Ovary (tissue), 9 donors: Measurements from ENCODE around the gene RHOC. TPM values are rescaled to one million over a fixed set of nuclear protein-coding genes. Genes with fewer than 3 reads are reported as not detected.

Experiments
- DNase-seq, 5 donors: peaks; one replicate each; pipeline ENCODE4 v3.0.0-alpha.2; 2019 to 2020
- H3K27ac ChIP-seq, 2 donors: fragments of 200-600 bp; one replicate each; pipeline versions ENCODE4 v1.5.1 to v1.8.0; 2019 to 2022
- H3K27me3 ChIP-seq: fragments of 200-600 bp; one replicate; pipeline ENCODE4 v1.8.0; 2022
- H3K36me3 ChIP-seq: fragments of 200-600 bp; sonication (generic); one replicate; pipeline ENCODE4 v1.5.1; 2019
- H3K4me1 ChIP-seq: one replicate; pipeline ENCODE4 v1.8.1; 2013; ENCODE audit warnings: mild to moderate bottlenecking, moderate library complexity; ENCODE audit not compliant: insufficient read depth
- H3K4me3 ChIP-seq: fragments of 200-600 bp; sonication (generic); one replicate; pipeline ENCODE4 v1.5.1; 2017
- H3K9me3 ChIP-seq, 2 donors: fragments of 200-600 bp in 1 of 2; sonication (generic) in 1 of 2; one replicate each; pipeline versions ENCODE4 v1.5.1 to v1.8.1; 2013 to 2019; ENCODE audit warnings: mild to moderate bottlenecking in 1 of 2, moderate library complexity in 1 of 2
- EP300 ChIP-seq: sonication (generic); formaldehyde crosslinking; IDR thresholded peaks from one replicate; pipeline ENCODE4 v1.6.1; 2017; ENCODE audit warnings: antibody characterized with exemption
- POLR2A ChIP-seq: fragments of 450-650 bp; IDR thresholded peaks from one replicate; pipeline ENCODE4 v1.6.1; 2017; ENCODE audit warnings: antibody characterized with exemption, mild to moderate bottlenecking, moderate library complexity
- WGBS, 3 donors: extraction: QIAGEN DNeasy Blood & Tissue Kit in 1 of 3; methylation state at CpG; one replicate each; pipeline versions ENCODE4 v1.1.5 to v1.1.7; 2013 to 2017; 5-methylcytosine and 5-hydroxymethylcytosine counted together
- intact Hi-C, 4 donors: fragments of 100-400 bp; cut with DNase I; formaldehyde crosslinking; loops; one replicate each; pipeline versions ENCODE4 v1.11.0 to v1.15.1; 2022 to 2023
- polyA plus RNA-seq, 2 donors: library from polyadenylated mRNA; stranded (reverse); fragments of 200-250 nt in 1 of 2; fragments of 350-450 nt in 1 of 2; fragmentation: Illumina TruSeq in 1 of 2; extraction: RNeasy Lipid Tissue Mini Kit (QIAGEN cat#74804) in 1 of 2; gene quantifications; one replicate each; pipeline ENCODE4 v1.2.3, GENCODE V29; 2013 to 2014
- total RNA-seq, 7 donors: library from RNA; depleted of rRNA in 2 of 7; stranded (reverse); fragments of >200 nt in 2 of 7; fragmentation: NEBNext Ultra II Directional in 3 of 7; extraction: Animal tissue kit (Norgen Biotek cat#: 25700) in 3 of 7; gene quantifications; one replicate each; pipeline versions ENCODE4 v1.1.0 to v1.2.4, GENCODE V29; 2016 to 2023
- TF ChIP-seq, protein P1 (sequence below), 3 donors: fragments of 450-650 bp in 2 of 3; fragments of 200-600 bp in 1 of 3; IDR thresholded peaks; one replicate each; pipeline versions ENCODE4 v1.5.1 to v1.8.0; 2016 to 2022; ENCODE audit warnings: antibody characterized with exemption in 3 of 3, mild to moderate bottlenecking in 1 of 3
- donor health status: DM: no; HTN: no; CAD: no; lungs with moderate emphysema.
- donor health status: DM: no; HTN: no; CAD: no.
- donor health status: Bipolar disorder and iron deficiency.
- donor health status: DM: yes; HTN: yes; CAD: no.
- donor health status: DM: no; HTN: no; CAD: no.
- donor health status: DM: yes; HTN: yes; CAD: no.

RHOC gene
- total and polyA plus RNA-seq, 9 donors: 177 to 308 (median 214) TPM

DNA sequence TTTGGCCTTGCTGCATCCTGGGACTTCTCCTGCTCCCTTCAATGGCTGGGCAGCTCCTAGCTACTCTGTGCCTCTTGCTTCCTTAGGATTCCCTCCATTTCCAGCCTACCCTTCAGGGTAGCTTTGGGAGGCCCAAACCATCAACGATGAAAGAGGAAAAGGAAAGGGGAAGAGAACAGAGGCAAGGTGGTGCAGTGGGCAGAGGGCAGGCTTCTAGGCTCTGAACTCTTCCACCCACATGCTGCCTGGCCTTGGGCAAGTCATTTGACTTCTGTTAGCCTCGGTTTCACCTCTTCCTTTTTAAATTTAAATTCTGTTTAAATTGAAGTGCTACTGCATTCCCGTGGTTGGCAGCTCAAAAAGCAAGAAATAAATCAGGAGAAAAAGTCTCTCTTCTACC is 13.9 kb upstream of the RHOC start:
- intact Hi-C loops: no loop called here
- Histone ChIP-seq H3K4me3 (no peak overlapping the region), H3K9me3 (no peaks in the 10 kb centered on the region), H3K27ac (no peak overlapping the region), H3K27me3 (no peaks in the 10 kb centered on the region), H3K4me1 (peaks cover 7% of the 10 kb centered on the region), H3K36me3 (no peaks in the 10 kb centered on the region)
- 77 to 84% (median 79%) methylated on average over 3 of the region's 3 CpGs for WGBS, 3 donors
- TF ChIP-seq, protein P1, sequence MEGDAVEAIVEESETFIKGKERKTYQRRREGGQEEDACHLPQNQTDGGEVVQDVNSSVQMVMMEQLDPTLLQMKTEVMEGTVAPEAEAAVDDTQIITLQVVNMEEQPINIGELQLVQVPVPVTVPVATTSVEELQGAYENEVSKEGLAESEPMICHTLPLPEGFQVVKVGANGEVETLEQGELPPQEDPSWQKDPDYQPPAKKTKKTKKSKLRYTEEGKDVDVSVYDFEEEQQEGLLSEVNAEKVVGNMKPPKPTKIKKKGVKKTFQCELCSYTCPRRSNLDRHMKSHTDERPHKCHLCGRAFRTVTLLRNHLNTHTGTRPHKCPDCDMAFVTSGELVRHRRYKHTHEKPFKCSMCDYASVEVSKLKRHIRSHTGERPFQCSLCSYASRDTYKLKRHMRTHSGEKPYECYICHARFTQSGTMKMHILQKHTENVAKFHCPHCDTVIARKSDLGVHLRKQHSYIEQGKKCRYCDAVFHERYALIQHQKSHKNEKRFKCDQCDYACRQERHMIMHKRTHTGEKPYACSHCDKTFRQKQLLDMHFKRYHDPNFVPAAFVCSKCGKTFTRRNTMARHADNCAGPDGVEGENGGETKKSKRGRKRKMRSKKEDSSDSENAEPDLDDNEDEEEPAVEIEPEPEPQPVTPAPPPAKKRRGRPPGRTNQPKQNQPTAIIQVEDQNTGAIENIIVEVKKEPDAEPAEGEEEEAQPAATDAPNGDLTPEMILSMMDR (IDR thresholded peaks at IDR 0.05): no peak
- TF ChIP-seq EP300 (no peak), POLR2A (no peak)
- DNase-seq: no peak

DNA sequence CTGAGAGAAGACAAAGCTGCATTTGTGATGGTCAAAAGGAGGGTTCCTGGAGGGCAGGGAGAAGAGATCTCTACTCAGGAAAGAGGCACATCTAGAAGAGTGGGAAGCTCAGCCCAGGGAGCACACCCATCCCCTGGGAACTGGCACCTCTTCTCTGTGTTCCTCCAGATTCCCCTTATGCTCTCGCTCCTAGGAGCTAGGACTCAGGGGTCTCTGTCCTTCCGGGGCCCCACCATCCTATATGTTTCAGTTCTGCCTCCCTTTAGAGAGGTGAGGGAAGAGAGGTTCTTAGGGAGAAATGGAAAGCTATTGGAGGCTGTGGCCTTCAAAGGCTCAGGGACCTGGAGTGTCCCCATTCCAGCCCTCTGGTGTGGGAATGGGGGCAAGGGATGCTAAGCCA is 12.8 kb upstream of the RHOC start:
- no peak for TF ChIP-seq EP300
- TF ChIP-seq POLR2A: no peak
- TF ChIP-seq, protein P1 (IDR thresholded peaks at IDR 0.05): no peak
- Histone ChIP-seq H3K27me3 (no peaks in the 10 kb centered on the region), H3K4me3 (no peak overlapping the region), H3K4me1 (peaks cover 7% of the 10 kb centered on the region), H3K9me3 (no peaks in the 10 kb centered on the region), H3K27ac (no peak overlapping the region), H3K36me3 (no peaks in the 10 kb centered on the region)
- 92 to 95% (median 94%) methylated on average over 2 of the region's 2 CpGs for WGBS, 3 donors
- DNase-seq: no peak
- intact Hi-C loops: loop anchor here (5.0 to 10.0 kb wide), 9 partner anchors 83 to 675 kb away; partner anchors contain the start of genes SLC16A1 (in 2 of the 4), LRIG2 (in 1 of the 4) and MAGI3 (in 1 of the 4)

DNA sequence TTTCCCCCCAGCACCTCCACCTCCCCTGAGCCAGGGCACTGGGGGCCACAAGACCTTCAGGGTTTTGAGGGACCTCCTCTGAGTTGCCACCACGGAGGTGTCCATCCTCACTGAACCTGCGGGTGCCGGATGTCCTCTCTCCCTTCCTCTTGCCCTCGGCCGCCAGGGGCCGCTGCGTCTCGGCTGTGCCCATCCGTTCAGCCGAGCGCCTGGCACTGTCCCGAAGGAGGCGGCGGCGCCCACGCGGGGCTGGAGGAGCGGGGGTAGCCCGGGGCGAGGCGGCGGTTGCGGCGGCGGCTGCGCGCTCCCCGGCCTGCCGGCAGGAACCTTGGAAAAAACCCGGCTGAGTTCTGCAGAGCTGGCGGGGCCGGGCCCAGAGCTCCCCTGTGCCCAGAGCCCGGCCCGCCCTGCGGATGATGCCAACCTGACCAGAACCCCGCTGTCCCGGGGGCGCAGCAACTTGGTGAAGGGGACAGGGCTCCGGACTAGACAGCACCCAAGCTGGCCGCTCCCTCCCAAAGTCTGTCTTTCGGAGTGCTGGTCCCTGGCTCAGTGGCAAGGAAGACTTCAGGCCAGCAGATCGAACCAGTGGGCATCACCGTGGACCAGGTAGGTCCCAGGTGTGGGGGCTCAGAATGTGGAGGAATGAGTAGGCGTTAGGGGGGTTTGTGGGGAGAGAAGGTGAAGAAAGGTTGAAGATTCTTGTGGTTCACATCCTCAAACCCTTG is 11.9 kb upstream of the RHOC start:
- 12 to 19% (median 17%) methylated on average over 20 to 44 of the region's 44 CpGs for WGBS, 3 donors
- intact Hi-C loops: loop anchor here (5.0 to 10.0 kb wide), 9 partner anchors 83 to 676 kb away; partner anchors contain the start of genes SLC16A1 (in 2 of the 4), LRIG2 (in 1 of the 4) and MAGI3 (in 1 of the 4)

DNA sequence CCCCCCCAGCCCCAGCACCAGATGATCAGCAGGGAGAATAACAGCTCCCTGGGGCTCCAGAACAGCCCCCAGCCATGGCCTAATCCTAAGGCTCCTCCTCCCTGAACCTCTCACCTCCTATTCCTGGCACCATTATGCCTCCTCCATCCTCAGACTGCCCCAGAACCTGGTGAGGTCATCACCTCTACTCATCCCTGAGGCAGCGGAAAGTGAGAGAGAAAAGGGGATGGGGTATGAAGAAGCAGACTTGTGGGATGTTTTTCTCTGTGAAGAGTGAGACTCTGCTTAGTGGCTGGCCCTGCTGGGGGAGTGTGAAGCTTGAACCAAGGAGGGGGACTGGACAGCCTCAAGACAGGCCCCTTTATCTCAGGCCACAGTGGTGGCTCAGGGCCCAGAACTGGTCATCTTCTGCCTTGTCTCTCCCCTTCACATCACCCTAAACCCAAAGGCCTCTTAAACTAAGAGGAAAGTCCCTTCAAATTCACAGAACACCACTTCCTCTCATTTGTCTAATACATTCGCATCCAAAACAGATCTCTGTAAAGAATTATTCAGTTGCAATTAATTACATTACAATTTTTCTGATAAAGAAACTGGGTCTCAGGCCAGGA is 10.4 kb upstream of the RHOC start:
- intact Hi-C loops: loop anchor here (2.0 to 10.0 kb wide), 10 partner anchors 85 to 677 kb away; partner anchors contain the start of genes SLC16A1 (in 2 of the 4), LRIG2 (in 1 of the 4) and MAGI3 (in 1 of the 4)
- 89 to 92% (median 92%) methylated on average over 2 of the region's 2 CpGs for WGBS, 3 donors
- no peak overlapping the region for H3K4me3 ChIP-seq
- peak in 1 of 5 donors; percentile 21 for DNase-seq
- H3K9me3 ChIP-seq: no peaks in the 10 kb centered on the region
- H3K36me3 ChIP-seq: no peaks in the 10 kb centered on the region
- TF ChIP-seq EP300 (no peak), POLR2A (no peak)
- TF ChIP-seq, protein P1 (IDR thresholded peaks at IDR 0.05): no peak
- no peaks in the 10 kb centered on the region for H3K27me3 ChIP-seq
- H3K4me1 ChIP-seq: peaks cover 8% of the 10 kb centered on the region
- H3K27ac ChIP-seq: no peak overlapping the region

More for the DNA sequence above, 11.9 kb upstream of the RHOC start:
- no peak overlapping the region for H3K27ac ChIP-seq
- no peaks in the 10 kb centered on the region for H3K36me3 ChIP-seq
- peaks cover 9% of the 10 kb centered on the region for H3K4me1 ChIP-seq
- H3K27me3 ChIP-seq: no peaks in the 10 kb centered on the region
- DNase-seq: peak; percentile 78 to 89 (median 85)
- H3K9me3 ChIP-seq: no peaks in the 10 kb centered on the region
- TF ChIP-seq, protein P1 (IDR thresholded peaks at IDR 0.05): peak; percentile 73 to 87 (median 79)
- TF ChIP-seq EP300: no peak
- TF ChIP-seq POLR2A: no peak
- H3K4me3 ChIP-seq: peak overlapping the region; percentile 24
